K562 (cell line): Measurements from ENCODE around the gene SYNGR1. TPM values are rescaled to one million over a fixed set of nuclear protein-coding genes. Genes with fewer than 3 reads are reported as not detected.

Experiments used
- ATAC-seq: fragments of 200-7000 bp; cut with Tn5 transposase; 3 replicates; pipeline ENCODE4 v1.9.1; 2020; ENCODE audit warnings: moderate library complexity
- BruUV-seq: library from RNA; stranded (reverse); fragments of 400-500 nt; replicated peaks from 2 replicates; lab custom pipeline; 2021; lab: Mats Ljungman, UMichigan
- CTCF ChIA-PET: fragments of 300-600 bp; formaldehyde crosslinking; extraction: SDS; loops from one replicate; lab custom pipeline; 2021; ENCODE audit warnings: low intra/inter-chr PET ratio; lab: Yijun Ruan, JAX
- POLR2A ChIA-PET: fragments of 300-600, 350-650 bp; sonication (Branson Sonifier 250); formaldehyde crosslinking; extraction: SDS; loops from one replicate; lab custom pipeline; 2021; ENCODE audit warnings: antibody characterized with exemption, inconsistent platforms; lab: Yijun Ruan, JAX
- DNase-seq, 4 experiments: peaks; one replicate each; pipeline versions ENCODE4 v3.0.0 to v3.0.0-alpha.2; 2011 to 2018; ENCODE audit warnings: low spot score in 3 of 4, mixed read lengths in 3 of 4; ENCODE audit errors: extremely low read depth in 1 of 4
- FAIRE-seq: peaks from 2 replicates; lab custom pipeline; 2011; peaks lifted over from hg19 to GRCh38; lab: Jason Lieb, UNC
- H2AFZ ChIP-seq: 2 replicates; pipeline ENCODE4 v1.6.0; 2011; ENCODE audit warnings: low read depth, low read length, control low read depth, inconsistent platforms
- H3K27ac ChIP-seq: fragments of 200-600 bp; 3 replicates; pipeline ENCODE4 v1.8.0; 2011; ENCODE audit warnings: low read depth, mild to moderate bottlenecking, control low read depth, inconsistent platforms, low read length, moderate library complexity, mixed read lengths; ENCODE audit errors: extremely low read depth
- H3K27me3 ChIP-seq, 2 experiments: fragments of 300-600 bp in 1 of 2; 2 replicates in 1 of 2; 3 replicates in 1 of 2; pipeline versions ENCODE4 v1.6.0 to v1.8.0; 2011; ENCODE audit warnings: inconsistent platforms in 2 of 2, low read length in 2 of 2, mild to moderate bottlenecking in 1 of 2, mixed read lengths in 1 of 2, moderate library complexity in 1 of 2; ENCODE audit not compliant: control insufficient read depth in 2 of 2, insufficient read depth in 2 of 2
- H3K36me3 ChIP-seq: fragments of 300-600 bp; 3 replicates; pipeline ENCODE4 v1.8.0; 2011; ENCODE audit warnings: mild to moderate bottlenecking, low read length, inconsistent platforms; ENCODE audit not compliant: control insufficient read depth, insufficient read depth
- H3K4me1 ChIP-seq, 2 experiments: fragments of 200-600 bp in 1 of 2; replicated peaks in 1 of 2; 2 replicates in 1 of 2; 3 replicates in 1 of 2; pipeline versions ENCODE4 v1.5.1 to v1.8.0; 2011; ENCODE audit warnings: inconsistent platforms in 2 of 2, low read length in 2 of 2, mild to moderate bottlenecking in 1 of 2, mixed read lengths in 1 of 2, moderate library complexity in 1 of 2; ENCODE audit not compliant: control insufficient read depth in 2 of 2, insufficient read depth in 2 of 2
- H3K4me2 ChIP-seq: 2 replicates; pipeline ENCODE4 v1.6.1; 2011; ENCODE audit warnings: low read length, control low read depth, inconsistent platforms, mixed read lengths; ENCODE audit not compliant: insufficient read depth
- H3K4me3 ChIP-seq: fragments of 200-600 bp; sonication (generic), shearing (Covaris generic); 2 replicates; pipeline ENCODE4 v1.5.1; 2016; ENCODE audit warnings: control low read depth, inconsistent platforms
- H3K79me2 ChIP-seq: fragments of 200-600 bp; 3 replicates; pipeline ENCODE4 v1.8.0; 2011; ENCODE audit warnings: low read length, inconsistent platforms; ENCODE audit not compliant: control insufficient read depth, insufficient read depth
- H3K9ac ChIP-seq, 2 experiments: 2 replicates each; pipeline versions ENCODE4 v1.6.0 to v1.6.1; 2011; ENCODE audit warnings: low read depth in 2 of 2, low read length in 2 of 2, control low read depth in 1 of 2, inconsistent platforms in 1 of 2, mild to moderate bottlenecking in 1 of 2, mixed read lengths in 1 of 2; ENCODE audit not compliant: insufficient read depth in 1 of 2
- H3K9me1 ChIP-seq: one replicate; pipeline ENCODE4 v1.6.0; 2011; ENCODE audit warnings: inconsistent platforms, mild to moderate bottlenecking, low read length, moderate library complexity; ENCODE audit not compliant: control insufficient read depth, insufficient read depth
- H3K9me3 ChIP-seq: replicated peaks from 2 replicates; pipeline ENCODE4 v1.5.1; 2011; ENCODE audit warnings: low read depth, low read length, inconsistent platforms; ENCODE audit not compliant: control insufficient read depth, insufficient read depth
- H4K20me1 ChIP-seq: replicated peaks from 2 replicates; pipeline ENCODE4 v1.6.1; 2011; ENCODE audit warnings: low read length, inconsistent platforms, mixed read lengths; ENCODE audit not compliant: control insufficient read depth, insufficient read depth
- CBFB ChIP-seq: sonication (generic); formaldehyde crosslinking; IDR thresholded peaks from 2 replicates; pipeline ENCODE4 v1.4.0; 2020; ENCODE audit warnings: mild to moderate bottlenecking, missing genetic modification reagents
- FOXA1 ChIP-seq: fragments of 450-650 bp; IDR thresholded peaks from 2 replicates; pipeline ENCODE4 v1.6.1; 2016; ENCODE audit warnings: mild to moderate bottlenecking, borderline replicate concordance
- LCOR ChIP-seq: sonication (generic); formaldehyde crosslinking; IDR thresholded peaks from 2 replicates; pipeline ENCODE4 v1.8.0; 2022; ENCODE audit warnings: mild to moderate bottlenecking, missing genetic modification reagents
- NFIC ChIP-seq: fragments of 450-650 bp; IDR thresholded peaks from 2 replicates; pipeline ENCODE4 v1.6.1; 2017; ENCODE audit warnings: mild to moderate bottlenecking, inconsistent platforms
- PYGO2 ChIP-seq: fragments of 450-650 bp; IDR thresholded peaks from 2 replicates; pipeline ENCODE4 v1.6.1; 2016; ENCODE audit warnings: mild to moderate bottlenecking, missing genetic modification characterization, moderate library complexity, missing compliant biosample characterization
- RNF2 ChIP-seq: sonication (generic); IDR thresholded peaks from 2 replicates; pipeline ENCODE4 v1.6.1; 2016
- STAG1 ChIP-seq: sonication (generic); formaldehyde crosslinking; IDR thresholded peaks from 2 replicates; pipeline ENCODE4 v1.5.0; 2020; ENCODE audit warnings: missing genetic modification reagents, borderline replicate concordance
- VEZF1 ChIP-seq: fragments of 200-800 bp; sonication (Bioruptor generic); IDR thresholded peaks from 2 replicates; pipeline ENCODE4 v1.6.1; 2017; ENCODE audit warnings: missing genetic modification characterization, missing compliant biosample characterization
- ZBTB8A ChIP-seq: fragments of 450-650 bp; IDR thresholded peaks from 2 replicates; pipeline ENCODE4 v1.6.1; 2018; ENCODE audit warnings: mild to moderate bottlenecking, moderate library complexity; ENCODE audit not compliant: partially characterized antibody
- ZNF3 ChIP-seq: fragments of 250-450 bp; sonication (Bioruptor Pico); IDR thresholded peaks from 2 replicates; pipeline ENCODE4 v1.5.0; 2021; ENCODE audit warnings: mild to moderate bottlenecking, moderate library complexity
- WGBS: fragments of 100-300 bp; shearing (Covaris generic); methylation state at CpG from one replicate; pipeline ENCODE4 v1.1.6; 2016; ENCODE audit warnings: low coverage, mixed read lengths; ENCODE audit not compliant: insufficient coverage; ENCODE audit errors: missing lambda C conversion rate; 5-methylcytosine and 5-hydroxymethylcytosine counted together
- in situ Hi-C: fragments of 300-500 bp; cut with MboI; formaldehyde crosslinking; loops from 4 replicates; pipeline ENCODE4 v1.15.0; 2018; ENCODE audit warnings: inconsistent platforms, mixed read lengths
- intact Hi-C: fragments of 100-400 bp; cut with micrococcal nuclease; formaldehyde crosslinking; loops from 2 replicates; pipeline ENCODE4 v1.14.2; 2022
- polyA plus RNA-seq, 8 experiments: library from polyadenylated mRNA; depleted of rRNA in 4 of 8; stranded (reverse) in 5 of 8; unstranded in 3 of 8; fragments of >200 nt; fragmentation: Nextera tagmentation in 2 of 8; fragmentation: Illumina TruSeq in 1 of 8; extraction: Ambion mirVana in 2 of 8; extraction: Trizol in 1 of 8; gene quantifications; 2 replicates each; pipeline versions ENCODE4 v1.2.1 to v1.2.3, GENCODE V29; 2011 to 2014; ENCODE audit warnings: inconsistent platforms in 1 of 8, missing spikeins in 1 of 8
- total RNA-seq, 7 experiments: library from RNA; depleted of rRNA in 6 of 7; stranded (reverse); fragments of >200 nt in 6 of 7; fragmentation: Illumina TruSeq in 2 of 7; extraction: Trizol in 2 of 7; gene quantifications; 2 replicates each; pipeline versions ENCODE4 v1.2.1 to v1.2.3, GENCODE V29; 2011 to 2021; ENCODE audit warnings: low replicate concordance in 1 of 7
- TF ChIP-seq, protein P1 (sequence below): IDR thresholded peaks from 3 replicates; pipeline ENCODE4 v1.6.1; 2011; ENCODE audit warnings: borderline replicate concordance, mild to moderate bottlenecking, moderate library complexity; ENCODE audit not compliant: insufficient read length; ENCODE audit errors: extremely low read depth
- TF ChIP-seq, protein P2 (sequence below): sonication (generic); formaldehyde crosslinking; IDR thresholded peaks from 2 replicates; pipeline ENCODE4 v1.8.1; 2023; ENCODE audit warnings: missing genetic modification reagents, mild to moderate bottlenecking, borderline replicate concordance

SYNGR1 gene
- total and polyA plus RNA-seq, 9 of the 15 experiments (the other 6 are each of a cell fraction or from before 2014, with no cell fraction given) = 1.8 to 15.9 (median 5.5) TPM

DNA sequence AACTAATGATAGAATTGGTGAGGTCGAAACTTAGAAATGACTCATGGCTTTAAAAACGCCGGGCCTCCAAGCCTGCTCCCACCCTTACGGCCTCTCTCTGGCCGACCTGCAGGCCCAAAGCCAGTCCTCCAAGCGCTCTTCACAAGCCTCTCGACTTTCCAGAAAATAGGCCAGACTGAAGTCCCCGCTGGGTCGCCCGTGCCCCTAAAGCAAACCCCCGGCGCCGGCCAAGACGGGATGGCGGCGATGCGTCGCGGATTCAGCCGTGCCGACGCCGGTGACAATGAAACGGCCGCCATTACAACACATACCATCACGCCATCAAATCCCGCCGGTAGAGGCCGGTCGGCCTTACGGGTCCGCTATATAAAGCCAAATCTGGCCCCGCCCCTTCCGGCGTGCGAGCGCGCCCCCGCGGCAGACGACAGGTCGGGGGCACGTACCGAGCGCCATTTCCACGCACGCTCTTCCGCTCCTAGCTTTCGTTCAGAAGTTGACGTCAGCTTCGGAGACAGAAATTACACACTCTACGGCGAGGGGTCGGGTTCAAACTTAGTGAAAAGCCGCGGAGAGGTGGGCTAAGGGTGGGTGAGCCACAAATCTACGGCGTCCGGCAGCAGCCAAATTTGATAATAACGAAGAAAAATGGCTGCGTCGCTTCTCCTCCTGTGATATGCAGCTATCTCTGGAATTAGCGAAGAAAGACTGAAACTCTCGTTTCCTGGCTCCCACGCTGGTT, 30.3 kb upstream of the SYNGR1 start, which contains the start of gene RPL3:
TSS of gene RPL3 (minus strand) at position 340 of the 739 bp plus-strand sequence. CDS start at position 314, 26 bp downstream.
- Histone ChIP-seq H3K36me3 (peaks cover 45% of the 10 kb centered on the region), H3K27ac (peak within 1 kb of the TSS; percentile 100), H3K4me3 (peak within 1 kb of the TSS; percentile 69), H3K4me1 (peaks cover 13 to 19% of the 10 kb centered on the region in 2 experiments; a peak in 4 of 5 replicates), H3K9me3 (no peaks in the 10 kb centered on the region), H2AFZ (peak within 1 kb of the TSS; percentile 81), H3K9me1 (no peaks in the 10 kb centered on the region), H3K4me2 (peak within 1 kb of the TSS; percentile 99), H3K9ac (peak within 1 kb of the TSS; percentile 99 to 100), H3K79me2 (peaks cover 59% of the 10 kb centered on the region), H3K27me3 (no peaks in the 10 kb centered on the region), H4K20me1 (peaks cover 45% of the 10 kb centered on the region)
- ChIA-PET CTCF (no interaction called here), POLR2A (interaction anchor here (0.5 to 7.1 kb wide), 77 partner anchors 9 to 1600 kb away, joined by 3 to 136 read pairs (median 5); partner anchors contain the start of genes APOBEC3B, APOBEC3G, ATF4 and MIEF1)
- DNase-seq (peak; percentile 77 to 95 (median 84)), ATAC-seq (peak; percentile 79), FAIRE-seq (peak; percentile 93)
- in situ Hi-C loops = no loop called here
- no TSS peak for BruUV-seq
- 1% methylated on average over 58 of the region's 65 CpGs for WGBS
- intact Hi-C loops = loop anchor here (2.0 kb wide), 1 partner anchor 201 kb away; the partner anchor contains the start of gene ATF4
- TF ChIP-seq ZNF3 (CRISPR knock-in tag) (no peak), VEZF1 (peak; percentile 79), RNF2 (peak; percentile 36; the same call in 1 of the 2 replicates), CBFB (CRISPR knock-in tag) (no peak), FOXA1 (no peak), STAG1 (CRISPR knock-in tag) (no peak), NFIC (peak; percentile 69), PYGO2 (no peak), ZBTB8A (no peak), LCOR (CRISPR knock-in tag) (peak; percentile 87)
- TF ChIP-seq, protein P1, sequence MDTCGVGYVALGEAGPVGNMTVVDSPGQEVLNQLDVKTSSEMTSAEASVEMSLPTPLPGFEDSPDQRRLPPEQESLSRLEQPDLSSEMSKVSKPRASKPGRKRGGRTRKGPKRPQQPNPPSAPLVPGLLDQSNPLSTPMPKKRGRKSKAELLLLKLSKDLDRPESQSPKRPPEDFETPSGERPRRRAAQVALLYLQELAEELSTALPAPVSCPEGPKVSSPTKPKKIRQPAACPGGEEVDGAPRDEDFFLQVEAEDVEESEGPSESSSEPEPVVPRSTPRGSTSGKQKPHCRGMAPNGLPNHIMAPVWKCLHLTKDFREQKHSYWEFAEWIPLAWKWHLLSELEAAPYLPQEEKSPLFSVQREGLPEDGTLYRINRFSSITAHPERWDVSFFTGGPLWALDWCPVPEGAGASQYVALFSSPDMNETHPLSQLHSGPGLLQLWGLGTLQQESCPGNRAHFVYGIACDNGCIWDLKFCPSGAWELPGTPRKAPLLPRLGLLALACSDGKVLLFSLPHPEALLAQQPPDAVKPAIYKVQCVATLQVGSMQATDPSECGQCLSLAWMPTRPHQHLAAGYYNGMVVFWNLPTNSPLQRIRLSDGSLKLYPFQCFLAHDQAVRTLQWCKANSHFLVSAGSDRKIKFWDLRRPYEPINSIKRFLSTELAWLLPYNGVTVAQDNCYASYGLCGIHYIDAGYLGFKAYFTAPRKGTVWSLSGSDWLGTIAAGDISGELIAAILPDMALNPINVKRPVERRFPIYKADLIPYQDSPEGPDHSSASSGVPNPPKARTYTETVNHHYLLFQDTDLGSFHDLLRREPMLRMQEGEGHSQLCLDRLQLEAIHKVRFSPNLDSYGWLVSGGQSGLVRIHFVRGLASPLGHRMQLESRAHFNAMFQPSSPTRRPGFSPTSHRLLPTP = no peak
- TF ChIP-seq, protein P2, sequence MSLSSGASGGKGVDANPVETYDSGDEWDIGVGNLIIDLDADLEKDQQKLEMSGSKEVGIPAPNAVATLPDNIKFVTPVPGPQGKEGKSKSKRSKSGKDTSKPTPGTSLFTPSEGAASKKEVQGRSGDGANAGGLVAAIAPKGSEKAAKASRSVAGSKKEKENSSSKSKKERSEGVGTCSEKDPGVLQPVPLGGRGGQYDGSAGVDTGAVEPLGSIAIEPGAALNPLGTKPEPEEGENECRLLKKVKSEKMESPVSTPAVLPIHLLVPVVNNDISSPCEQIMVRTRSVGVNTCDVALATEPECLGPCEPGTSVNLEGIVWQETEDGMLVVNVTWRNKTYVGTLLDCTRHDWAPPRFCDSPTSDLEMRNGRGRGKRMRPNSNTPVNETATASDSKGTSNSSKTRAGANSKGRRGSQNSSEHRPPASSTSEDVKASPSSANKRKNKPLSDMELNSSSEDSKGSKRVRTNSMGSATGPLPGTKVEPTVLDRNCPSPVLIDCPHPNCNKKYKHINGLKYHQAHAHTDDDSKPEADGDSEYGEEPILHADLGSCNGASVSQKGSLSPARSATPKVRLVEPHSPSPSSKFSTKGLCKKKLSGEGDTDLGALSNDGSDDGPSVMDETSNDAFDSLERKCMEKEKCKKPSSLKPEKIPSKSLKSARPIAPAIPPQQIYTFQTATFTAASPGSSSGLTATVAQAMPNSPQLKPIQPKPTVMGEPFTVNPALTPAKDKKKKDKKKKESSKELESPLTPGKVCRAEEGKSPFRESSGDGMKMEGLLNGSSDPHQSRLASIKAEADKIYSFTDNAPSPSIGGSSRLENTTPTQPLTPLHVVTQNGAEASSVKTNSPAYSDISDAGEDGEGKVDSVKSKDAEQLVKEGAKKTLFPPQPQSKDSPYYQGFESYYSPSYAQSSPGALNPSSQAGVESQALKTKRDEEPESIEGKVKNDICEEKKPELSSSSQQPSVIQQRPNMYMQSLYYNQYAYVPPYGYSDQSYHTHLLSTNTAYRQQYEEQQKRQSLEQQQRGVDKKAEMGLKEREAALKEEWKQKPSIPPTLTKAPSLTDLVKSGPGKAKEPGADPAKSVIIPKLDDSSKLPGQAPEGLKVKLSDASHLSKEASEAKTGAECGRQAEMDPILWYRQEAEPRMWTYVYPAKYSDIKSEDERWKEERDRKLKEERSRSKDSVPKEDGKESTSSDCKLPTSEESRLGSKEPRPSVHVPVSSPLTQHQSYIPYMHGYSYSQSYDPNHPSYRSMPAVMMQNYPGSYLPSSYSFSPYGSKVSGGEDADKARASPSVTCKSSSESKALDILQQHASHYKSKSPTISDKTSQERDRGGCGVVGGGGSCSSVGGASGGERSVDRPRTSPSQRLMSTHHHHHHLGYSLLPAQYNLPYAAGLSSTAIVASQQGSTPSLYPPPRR (CRISPR knock-in tag) = no peak
